GM12878 (cell line): ENCODE data around the gene RPLP1. TPM values are rescaled to one million over a fixed set of nuclear protein-coding genes. Genes with fewer than 3 reads are reported as not detected.

Experiments used
- ATAC-seq: fragments of 200-7000 bp; cut with Tn5 transposase; 3 replicates; pipeline ENCODE4 v1.9.1; 2020; ENCODE audit warnings: mild to moderate bottlenecking, moderate library complexity
- BruUV-seq: library from RNA; stranded (reverse); fragments of 400-500 nt; replicated peaks from 2 replicates; lab custom pipeline; 2021; lab: Mats Ljungman, UMichigan
- CTCF ChIA-PET: fragments of 300-600 bp; sonication (Branson Sonifier 250); formaldehyde crosslinking; extraction: SDS; loops from one replicate; lab custom pipeline; 2021; ENCODE audit warnings: inconsistent platforms; lab: Yijun Ruan, JAX
- POLR2A ChIA-PET: fragments of 350-600 bp; formaldehyde crosslinking; extraction: SDS; loops from one replicate; lab custom pipeline; 2021; ENCODE audit warnings: inconsistent platforms; lab: Charles Lee
- RAD21 ChIA-PET: fragments of 300-600 bp; sonication (Branson Sonifier 250); formaldehyde crosslinking; loops from one replicate; lab custom pipeline; 2023; ENCODE audit warnings: antibody characterized with exemption; ENCODE audit not compliant: unreplicated experiment; lab: Charles Lee
- SMC1A ChIA-PET: fragments of 300-600 bp; sonication (Branson Sonifier 250); formaldehyde crosslinking; loops from one replicate; lab custom pipeline; 2023; ENCODE audit not compliant: unreplicated experiment, uncharacterized antibody; lab: Charles Lee
- DNase-seq: peaks from one replicate; pipeline ENCODE4 v3.0.0-alpha.2; 2011; ENCODE audit warnings: low read depth, low spot score
- FAIRE-seq: peaks from 3 replicates; lab custom pipeline; 2011; peaks lifted over from hg19 to GRCh38; lab: Jason Lieb, UNC
- H2AFZ ChIP-seq: 2 replicates; pipeline ENCODE4 v1.6.0; 2011; ENCODE audit warnings: low read depth, low read length, control low read depth; ENCODE audit not compliant: control insufficient read depth
- H3K27ac ChIP-seq: 2 replicates; pipeline ENCODE4 v1.5.1; 2011; ENCODE audit warnings: control low read depth; ENCODE audit not compliant: control insufficient read depth, insufficient read depth
- H3K27me3 ChIP-seq, 2 experiments: replicated peaks in 1 of 2; 2 replicates each; pipeline versions ENCODE4 v1.6.0 to v1.6.1; 2011; ENCODE audit warnings: low read length in 1 of 2; ENCODE audit not compliant: control insufficient read depth in 2 of 2, insufficient read depth in 2 of 2
- H3K36me3 ChIP-seq, 2 experiments: 2 replicates each; pipeline ENCODE4 v1.5.1; 2011; ENCODE audit warnings: low read length in 1 of 2; ENCODE audit not compliant: control insufficient read depth in 2 of 2, insufficient read depth in 2 of 2
- H3K4me1 ChIP-seq: 2 replicates; pipeline ENCODE4 v1.6.1; 2011; ENCODE audit warnings: mild to moderate bottlenecking, low read length, moderate library complexity, mixed read lengths; ENCODE audit not compliant: control insufficient read depth, insufficient read depth
- H3K4me2 ChIP-seq: 2 replicates; pipeline ENCODE4 v1.6.0; 2011; ENCODE audit warnings: control low read depth; ENCODE audit not compliant: control insufficient read depth, insufficient read depth
- H3K4me3 ChIP-seq: fragments of 200-600 bp; sonication (generic); 2 replicates; pipeline ENCODE4 v1.5.1; 2016
- H3K79me2 ChIP-seq: 2 replicates; pipeline ENCODE4 v1.6.0; 2011; ENCODE audit warnings: low read length; ENCODE audit not compliant: control insufficient read depth, insufficient read depth
- H3K9ac ChIP-seq: 2 replicates; pipeline ENCODE4 v1.8.0; 2011; ENCODE audit warnings: low read length, control low read depth, mixed read lengths; ENCODE audit not compliant: control insufficient read depth, insufficient read depth
- H3K9me3 ChIP-seq: replicated peaks from 3 replicates; pipeline ENCODE4 v1.5.1; 2011; ENCODE audit warnings: mild to moderate bottlenecking, low read length; ENCODE audit not compliant: control insufficient read depth, insufficient read depth
- H4K20me1 ChIP-seq: 2 replicates; pipeline ENCODE4 v1.6.0; 2011; ENCODE audit not compliant: control insufficient read depth, insufficient read depth
- CHD1 ChIP-seq: IDR thresholded peaks from 2 replicates; pipeline ENCODE4 v1.6.1; 2012; ENCODE audit warnings: low read depth, low read length, improper control_type of control experiment
- DPF2 ChIP-seq: fragments of 450-650 bp; IDR thresholded peaks from 2 replicates; pipeline ENCODE4 v1.6.1; 2017; ENCODE audit warnings: mild to moderate bottlenecking
- EGR1 ChIP-seq, 2 experiments: IDR thresholded peaks; 1 replicate in 1 of 2; 2 replicates in 1 of 2; pipeline ENCODE4 v1.6.1; 2011 to 2012; ENCODE audit warnings: low read depth in 2 of 2, low read length in 2 of 2, borderline replicate concordance in 1 of 2, mild to moderate bottlenecking in 1 of 2, moderate library complexity in 1 of 2
- HDAC6 ChIP-seq: fragments of 200-600 bp; sonication (generic); IDR thresholded peaks from one replicate; pipeline ENCODE4 v1.8.0; 2017; ENCODE audit warnings: antibody characterized with exemption; ENCODE audit not compliant: unreplicated experiment
- MYC ChIP-seq: IDR thresholded peaks from 2 replicates; pipeline ENCODE4 v1.6.1; 2011; ENCODE audit warnings: mild to moderate bottlenecking, low read length, moderate library complexity, inconsistent platforms; ENCODE audit not compliant: insufficient read depth, insufficient replicate concordance, insufficient read length, severe bottlenecking
- NFYA ChIP-seq: IDR thresholded peaks from 2 replicates; pipeline ENCODE4 v1.6.1; 2011; ENCODE audit warnings: low read depth, mild to moderate bottlenecking, low read length, improper control_type of control experiment, borderline replicate concordance
- NR2C2 ChIP-seq: IDR thresholded peaks from 2 replicates; pipeline ENCODE4 v1.6.1; 2011; ENCODE audit warnings: borderline replicate concordance, low read depth; ENCODE audit not compliant: control insufficient read depth, insufficient read length
- RAD21 ChIP-seq: IDR thresholded peaks from 2 replicates; pipeline ENCODE4 v1.6.1; 2011; ENCODE audit warnings: mild to moderate bottlenecking, low read depth, low read length, moderate library complexity; ENCODE audit not compliant: insufficient read depth
- WGBS: methylation state at CpG from one replicate; pipeline ENCODE4 v1.1.6; 2016; ENCODE audit warnings: low lambda C conversion rate; ENCODE audit not compliant: insufficient replicate concordance, insufficient coverage; ENCODE audit errors: missing lambda C conversion rate; 5-methylcytosine and 5-hydroxymethylcytosine counted together
- in situ Hi-C: fragments of 300-500 bp; cut with MboI; formaldehyde crosslinking; loops from 9 replicates; pipeline ENCODE4 v1.14.3; 2018; ENCODE audit warnings: mixed read lengths
- intact Hi-C: fragments of 100-400 bp; cut with micrococcal nuclease; formaldehyde crosslinking; loops from one replicate; pipeline ENCODE4 v1.14.2; 2022; ENCODE audit not compliant: unreplicated experiment
- polyA plus RNA-seq, 11 experiments: library from polyadenylated mRNA; depleted of rRNA in 4 of 11; unstranded in 6 of 11; stranded (reverse) in 5 of 11; fragments of >200 nt; fragmentation: Nextera tagmentation in 4 of 11; fragmentation: Illumina TruSeq in 1 of 11; extraction: Ambion mirVana in 4 of 11; extraction: Trizol in 1 of 11; gene quantifications; 1 replicate in 1 of 11; 2 replicates in 10 of 11; pipeline versions ENCODE4 v1.2.1 to v1.2.3, GENCODE V29; 2011 to 2016; ENCODE audit warnings: inconsistent platforms in 2 of 11, missing spikeins in 2 of 11, low read depth in 1 of 11
- total RNA-seq, 4 experiments: library from RNA; depleted of rRNA in 3 of 4; stranded (reverse); fragments of >200 nt in 3 of 4; fragmentation: Illumina TruSeq in 1 of 4; extraction: Trizol in 1 of 4; gene quantifications; 2 replicates each; pipeline versions ENCODE4 v1.2.1 to v1.2.3, GENCODE V29; 2013 to 2021
- TF ChIP-seq, protein P1 (sequence below): fragments of 450-650 bp; conservative IDR thresholded peaks from 2 replicates; pipeline ENCODE4 v1.6.1; 2017; ENCODE audit warnings: mild to moderate bottlenecking, moderate library complexity
- TF ChIP-seq, protein P2 (sequence below): IDR thresholded peaks from 2 replicates; pipeline ENCODE4 v1.6.1; 2011; ENCODE audit warnings: borderline replicate concordance, low read depth, mild to moderate bottlenecking, moderate library complexity, mixed read lengths, low read length; ENCODE audit not compliant: insufficient read depth; ENCODE audit errors: extremely low read length
- TF ChIP-seq, protein P3 (sequence below): fragments of 450-650 bp; formaldehyde crosslinking; IDR thresholded peaks from 2 replicates; pipeline ENCODE4 v1.4.0; 2022; ENCODE audit warnings: mild to moderate bottlenecking, moderate library complexity
- TF ChIP-seq, protein P4 (sequence below): fragments of 450-650 bp; formaldehyde crosslinking; IDR thresholded peaks from 2 replicates; pipeline ENCODE4 v1.5.0; 2022; ENCODE audit warnings: mild to moderate bottlenecking, missing genetic modification characterization

The RPLP1 gene
- total and polyA plus RNA-seq, 10 of the 15 experiments (the other 5 are each of a cell fraction or from before 2014, with no cell fraction given) = 217 to 3,098 (median 1,664) TPM

DNA sequence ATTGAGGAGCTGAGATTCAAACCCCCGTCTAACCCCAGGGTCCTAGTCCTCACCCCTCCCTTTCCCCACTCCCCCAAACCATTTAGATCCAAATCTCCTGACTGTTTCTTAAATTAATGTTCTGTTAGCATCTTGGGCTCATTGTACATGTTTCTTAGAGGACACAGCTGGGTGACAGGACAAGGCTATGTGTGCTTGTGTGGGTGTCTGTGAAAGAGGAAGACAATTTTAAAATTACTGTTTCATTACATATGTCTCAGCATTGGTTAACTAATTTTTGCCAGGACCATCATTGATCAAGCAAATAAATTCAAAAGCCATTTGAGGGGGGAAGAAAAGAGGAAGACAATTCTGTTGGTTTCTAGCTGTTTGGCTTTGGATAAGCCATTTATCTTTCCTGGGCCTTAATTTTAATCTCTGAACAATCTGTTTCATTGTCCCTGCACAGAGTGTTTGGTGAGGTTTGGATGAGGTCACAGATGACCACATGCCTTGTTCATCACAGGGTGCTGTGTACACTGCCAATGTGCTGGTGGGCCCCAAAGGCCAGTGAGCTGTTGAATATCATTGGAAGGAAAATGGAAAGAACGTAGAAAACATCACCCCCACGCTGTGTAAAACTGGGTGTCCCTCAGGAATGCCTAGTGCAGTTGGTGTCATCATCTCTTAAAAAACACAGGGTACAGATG lies 51.9 kb downstream of the RPLP1 start:
- no peaks in the 10 kb centered on the region for H3K9me3 ChIP-seq
- no peak overlapping the region for H3K9ac ChIP-seq
- no peak overlapping the region for H3K4me3 ChIP-seq
- SMC1A ChIA-PET = no interaction called here
- no peak overlapping the region for H2AFZ ChIP-seq
- no peak overlapping the region for H3K4me2 ChIP-seq
- H3K27ac ChIP-seq = no peak overlapping the region
- TF ChIP-seq, protein P1, sequence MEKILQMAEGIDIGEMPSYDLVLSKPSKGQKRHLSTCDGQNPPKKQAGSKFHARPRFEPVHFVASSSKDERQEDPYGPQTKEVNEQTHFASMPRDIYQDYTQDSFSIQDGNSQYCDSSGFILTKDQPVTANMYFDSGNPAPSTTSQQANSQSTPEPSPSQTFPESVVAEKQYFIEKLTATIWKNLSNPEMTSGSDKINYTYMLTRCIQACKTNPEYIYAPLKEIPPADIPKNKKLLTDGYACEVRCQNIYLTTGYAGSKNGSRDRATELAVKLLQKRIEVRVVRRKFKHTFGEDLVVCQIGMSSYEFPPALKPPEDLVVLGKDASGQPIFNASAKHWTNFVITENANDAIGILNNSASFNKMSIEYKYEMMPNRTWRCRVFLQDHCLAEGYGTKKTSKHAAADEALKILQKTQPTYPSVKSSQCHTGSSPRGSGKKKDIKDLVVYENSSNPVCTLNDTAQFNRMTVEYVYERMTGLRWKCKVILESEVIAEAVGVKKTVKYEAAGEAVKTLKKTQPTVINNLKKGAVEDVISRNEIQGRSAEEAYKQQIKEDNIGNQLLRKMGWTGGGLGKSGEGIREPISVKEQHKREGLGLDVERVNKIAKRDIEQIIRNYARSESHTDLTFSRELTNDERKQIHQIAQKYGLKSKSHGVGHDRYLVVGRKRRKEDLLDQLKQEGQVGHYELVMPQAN = no peak
- TF ChIP-seq, protein P2, sequence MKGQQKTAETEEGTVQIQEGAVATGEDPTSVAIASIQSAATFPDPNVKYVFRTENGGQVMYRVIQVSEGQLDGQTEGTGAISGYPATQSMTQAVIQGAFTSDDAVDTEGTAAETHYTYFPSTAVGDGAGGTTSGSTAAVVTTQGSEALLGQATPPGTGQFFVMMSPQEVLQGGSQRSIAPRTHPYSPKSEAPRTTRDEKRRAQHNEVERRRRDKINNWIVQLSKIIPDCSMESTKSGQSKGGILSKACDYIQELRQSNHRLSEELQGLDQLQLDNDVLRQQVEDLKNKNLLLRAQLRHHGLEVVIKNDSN = no peak
- TF ChIP-seq EGR1 (IDR thresholded peaks at IDR 0.05; ENCODE audit: borderline replicate concordance in 1 of 2, low read depth in 2 of 2, low read length in 2 of 2) (no peak), CHD1 (no peak), RAD21 (no peak), NR2C2 (no peak), DPF2 (no peak), MYC (no peak), HDAC6 (no peak), NFYA (no peak)
- TF ChIP-seq, protein P3, sequence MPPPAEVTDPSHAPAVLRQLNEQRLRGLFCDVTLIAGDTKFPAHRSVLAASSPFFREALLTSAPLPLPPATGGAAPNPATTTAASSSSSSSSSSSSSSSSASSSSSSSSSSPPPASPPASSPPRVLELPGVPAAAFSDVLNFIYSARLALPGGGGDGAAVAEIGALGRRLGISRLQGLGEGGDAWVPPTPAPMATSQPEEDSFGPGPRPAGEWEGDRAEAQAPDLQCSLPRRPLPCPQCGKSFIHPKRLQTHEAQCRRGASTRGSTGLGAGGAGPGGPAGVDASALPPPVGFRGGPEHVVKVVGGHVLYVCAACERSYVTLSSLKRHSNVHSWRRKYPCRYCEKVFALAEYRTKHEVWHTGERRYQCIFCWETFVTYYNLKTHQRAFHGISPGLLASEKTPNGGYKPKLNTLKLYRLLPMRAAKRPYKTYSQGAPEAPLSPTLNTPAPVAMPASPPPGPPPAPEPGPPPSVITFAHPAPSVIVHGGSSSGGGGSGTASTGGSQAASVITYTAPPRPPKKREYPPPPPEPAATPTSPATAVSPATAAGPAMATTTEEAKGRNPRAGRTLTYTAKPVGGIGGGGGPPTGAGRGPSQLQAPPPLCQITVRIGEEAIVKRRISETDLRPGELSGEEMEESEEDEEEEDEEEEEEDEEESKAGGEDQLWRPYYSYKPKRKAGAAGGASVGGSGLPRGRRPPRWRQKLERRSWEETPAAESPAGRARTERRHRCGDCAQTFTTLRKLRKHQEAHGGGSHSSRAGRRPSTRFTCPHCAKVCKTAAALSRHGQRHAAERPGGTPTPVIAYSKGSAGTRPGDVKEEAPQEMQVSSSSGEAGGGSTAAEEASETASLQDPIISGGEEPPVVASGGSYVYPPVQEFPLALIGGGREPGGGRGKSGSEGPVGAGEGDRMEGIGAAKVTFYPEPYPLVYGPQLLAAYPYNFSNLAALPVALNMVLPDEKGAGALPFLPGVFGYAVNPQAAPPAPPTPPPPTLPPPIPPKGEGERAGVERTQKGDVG (CRISPR knock-in tag) = no peak
- TF ChIP-seq, protein P4, sequence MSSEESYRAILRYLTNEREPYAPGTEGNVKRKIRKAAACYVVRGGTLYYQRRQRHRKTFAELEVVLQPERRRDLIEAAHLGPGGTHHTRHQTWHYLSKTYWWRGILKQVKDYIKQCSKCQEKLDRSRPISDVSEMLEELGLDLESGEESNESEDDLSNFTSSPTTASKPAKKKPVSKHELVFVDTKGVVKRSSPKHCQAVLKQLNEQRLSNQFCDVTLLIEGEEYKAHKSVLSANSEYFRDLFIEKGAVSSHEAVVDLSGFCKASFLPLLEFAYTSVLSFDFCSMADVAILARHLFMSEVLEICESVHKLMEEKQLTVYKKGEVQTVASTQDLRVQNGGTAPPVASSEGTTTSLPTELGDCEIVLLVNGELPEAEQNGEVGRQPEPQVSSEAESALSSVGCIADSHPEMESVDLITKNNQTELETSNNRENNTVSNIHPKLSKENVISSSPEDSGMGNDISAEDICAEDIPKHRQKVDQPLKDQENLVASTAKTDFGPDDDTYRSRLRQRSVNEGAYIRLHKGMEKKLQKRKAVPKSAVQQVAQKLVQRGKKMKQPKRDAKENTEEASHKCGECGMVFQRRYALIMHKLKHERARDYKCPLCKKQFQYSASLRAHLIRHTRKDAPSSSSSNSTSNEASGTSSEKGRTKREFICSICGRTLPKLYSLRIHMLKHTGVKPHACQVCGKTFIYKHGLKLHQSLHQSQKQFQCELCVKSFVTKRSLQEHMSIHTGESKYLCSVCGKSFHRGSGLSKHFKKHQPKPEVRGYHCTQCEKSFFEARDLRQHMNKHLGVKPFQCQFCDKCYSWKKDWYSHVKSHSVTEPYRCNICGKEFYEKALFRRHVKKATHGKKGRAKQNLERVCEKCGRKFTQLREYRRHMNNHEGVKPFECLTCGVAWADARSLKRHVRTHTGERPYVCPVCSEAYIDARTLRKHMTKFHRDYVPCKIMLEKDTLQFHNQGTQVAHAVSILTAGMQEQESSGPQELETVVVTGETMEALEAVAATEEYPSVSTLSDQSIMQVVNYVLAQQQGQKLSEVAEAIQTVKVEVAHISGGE (CRISPR knock-in tag) = no peak
- CTCF ChIA-PET = interaction anchor here (0.5 kb wide), 1 partner anchor 27 kb away, joined by 3 read pairs; no protein-coding TSS in a partner anchor
- FAIRE-seq (no peak), DNase-seq (no peak), ATAC-seq (no peak)
- WGBS = 8% methylated on average over 3 of the region's 3 CpGs
- no TSS peak for BruUV-seq
- RAD21 ChIA-PET = no interaction called here
- no peaks in the 10 kb centered on the region for H3K4me1 ChIP-seq
- H3K36me3 ChIP-seq = no peaks in the 10 kb centered on the region
- H4K20me1 ChIP-seq = no peaks in the 10 kb centered on the region; the same call in 1 of the 2 replicates
- intact Hi-C loops = no loop called here
- peaks cover 0 to 3% of the 10 kb centered on the region in 2 experiments; a peak in 1 of 4 replicates for H3K27me3 ChIP-seq
- POLR2A ChIA-PET = interaction anchor here (1.1 kb wide), 1 partner anchor 220 kb away, joined by 3 read pairs; no protein-coding TSS in a partner anchor
- in situ Hi-C loops = no loop called here
- no peaks in the 10 kb centered on the region for H3K79me2 ChIP-seq
